Stimulated activated CD8-positive, alpha-beta memory T cell treated with anti-CD3 and anti-CD28 coated beads, Interleukin-2, amount 100 ng/mL, for 1 hour (primary cell): Measurements from ENCODE around the gene USP22.
"Not testable (repeated sequence)": the region's sequence is repeated elsewhere in the genome, so short reads cannot be mapped to it uniquely, and the experiment has no call there.

Experiments used
- DNase-seq, 2 donors: peaks; one replicate each; pipeline ENCODE4 v3.0.0-alpha.2; 2020; ENCODE audit warnings: low read depth in 2 of 2

USP22 gene

GRCh38 chr17:20989991-20990855 lies 52.6 kb downstream of the USP22 start:
- no peak for DNase-seq

- DNase-seq: no peak
These were observed 53.3 kb downstream of the USP22 start for GRCh38 chr17:20989481-20989880.

GRCh38 chr17:20988896-20989295 lies 53.9 kb downstream of the USP22 start:
- DNase-seq: no peak

GRCh38 chr17:20988001-20988636 lies 54.7 kb downstream of the USP22 start:
- DNase-seq: no peak

GRCh38 chr17:20987511-20987910 lies 55.3 kb downstream of the USP22 start:
- DNase-seq: no peak

GRCh38 chr17:20986767-20987510 lies 55.9 kb downstream of the USP22 start:
- no peak for DNase-seq

- no peak for DNase-seq
These were observed 59.5 kb downstream of the USP22 start for GRCh38 chr17:20983359-20983637.

GRCh38 chr17:20982589-20983358 lies 60.0 kb downstream of the USP22 start:
- DNase-seq: no peak

- DNase-seq: no peak
These were observed 61.5 kb downstream of the USP22 start for GRCh38 chr17:20981046-20981920.

- DNase-seq: no peak
These were observed 63.1 kb downstream of the USP22 start for GRCh38 chr17:20979792-20980083.

GRCh38 chr17:20979007-20979791 lies 63.6 kb downstream of the USP22 start:
- DNase-seq: not testable (repeated sequence)

GRCh38 chr17:20977609-20978253 lies 65.1 kb downstream of the USP22 start:
- DNase-seq: not testable (repeated sequence)

GRCh38 chr17:20975566-20975965 lies 67.2 kb downstream of the USP22 start:
- no peak for DNase-seq

GRCh38 chr17:20970329-20970728 lies 72.5 kb downstream of the USP22 start:
- no peak for DNase-seq

- no peak for DNase-seq
These were observed 73.7 kb downstream of the USP22 start for GRCh38 chr17:20968913-20969616.

GRCh38 chr17:20967776-20968175 lies 75.0 kb downstream of the USP22 start:
- DNase-seq: no peak

- DNase-seq: no peak
These were observed 75.9 kb downstream of the USP22 start for GRCh38 chr17:20966870-20967269.

- DNase-seq: no peak
These were observed 77.3 kb downstream of the USP22 start for GRCh38 chr17:20965492-20965891.

GRCh38 chr17:20961586-20961985 lies 81.2 kb downstream of the USP22 start:
- no peak for DNase-seq
